IMR-90 (cell line): ENCODE results near the gene CMSS1. TPM values are rescaled to one million over a fixed set of nuclear protein-coding genes. Genes with fewer than 3 reads are reported as not detected.

Experiments
- ATAC-seq: fragments of 200-7000 bp; cut with Tn5 transposase; 2 replicates; pipeline ENCODE4 v1.9.1; 2020; ENCODE audit warnings: low read depth, mild to moderate bottlenecking, moderate library complexity
- BruUV-seq: library from RNA; stranded (reverse); fragments of 400-500 nt; replicated peaks from 2 replicates; lab custom pipeline; 2021; lab: Mats Ljungman, UMichigan
- CTCF ChIA-PET: fragments of 300-600 bp; formaldehyde crosslinking; extraction: SDS; loops from one replicate; lab custom pipeline; 2021; ENCODE audit warnings: antibody characterized with exemption; lab: Yijun Ruan, JAX
- POLR2A ChIA-PET: fragments of 300-600 bp; sonication (Branson Sonifier 250); formaldehyde crosslinking; loops from one replicate; lab custom pipeline; 2022; ENCODE audit warnings: antibody characterized with exemption; ENCODE audit not compliant: unreplicated experiment; lab: Charles Lee
- DNase-seq: peaks from one replicate; pipeline ENCODE4 v3.0.0; 2013
- H2AFZ ChIP-seq: replicated peaks from 2 replicates; pipeline ENCODE3; 2013; ENCODE audit warnings: low read length, mild to moderate bottlenecking; ENCODE audit not compliant: poor library complexity
- H2AK5ac ChIP-seq: 2 replicates; pipeline ENCODE4 v1.6.1; 2013; ENCODE audit warnings: low read depth, low read length, inconsistent platforms
- H2AK9ac ChIP-seq: replicated peaks from 2 replicates; pipeline ENCODE3; 2013; ENCODE audit warnings: mild to moderate bottlenecking, low read depth, low read length, moderate library complexity; ENCODE audit not compliant: poor library complexity
- H2BK120ac ChIP-seq: 2 replicates; pipeline ENCODE4 v1.6.1; 2013; ENCODE audit warnings: low read depth, low read length, inconsistent platforms
- H2BK15ac ChIP-seq: 3 replicates; pipeline ENCODE4 v1.6.1; 2013; ENCODE audit warnings: low read depth, low read length, inconsistent platforms
- H2BK20ac ChIP-seq: 2 replicates; pipeline ENCODE4 v1.6.1; 2013; ENCODE audit warnings: low read depth, mild to moderate bottlenecking, inconsistent platforms, low read length, moderate library complexity
- H2BK5ac ChIP-seq: 2 replicates; pipeline ENCODE4 v1.6.1; 2013; ENCODE audit warnings: mild to moderate bottlenecking, low read depth, low read length, inconsistent platforms; ENCODE audit not compliant: poor library complexity, severe bottlenecking
- H3K14ac ChIP-seq: replicated peaks from 2 replicates; pipeline ENCODE4 v1.6.1; 2013; ENCODE audit warnings: low read depth, low read length, inconsistent platforms
- H3K18ac ChIP-seq: 2 replicates; pipeline ENCODE4 v1.6.1; 2013; ENCODE audit warnings: low read depth, low read length, control low read depth
- H3K23ac ChIP-seq: 2 replicates; pipeline ENCODE4 v1.6.1; 2013; ENCODE audit warnings: low read depth, low read length, inconsistent platforms
- H3K27ac ChIP-seq: 2 replicates; pipeline ENCODE4 v1.5.1; 2013; ENCODE audit warnings: mild to moderate bottlenecking, control low read depth, low read length; ENCODE audit not compliant: insufficient read depth
- H3K27me3 ChIP-seq: 2 replicates; pipeline ENCODE4 v1.6.1; 2013; ENCODE audit warnings: low read length; ENCODE audit not compliant: control insufficient read depth, insufficient read depth
- H3K36me3 ChIP-seq: 2 replicates; pipeline ENCODE4 v1.6.1; 2013; ENCODE audit warnings: low read length, mixed read lengths; ENCODE audit not compliant: control insufficient read depth, insufficient read depth
- H3K4ac ChIP-seq: 2 replicates; pipeline ENCODE4 v1.6.1; 2013; ENCODE audit warnings: low read depth, low read length, inconsistent platforms
- H3K4me1 ChIP-seq: 2 replicates; pipeline ENCODE4 v1.6.1; 2013; ENCODE audit warnings: low read length, mixed read lengths; ENCODE audit not compliant: control insufficient read depth, insufficient read depth
- H3K4me2 ChIP-seq: 2 replicates; pipeline ENCODE4 v1.6.1; 2013; ENCODE audit warnings: low read depth, mild to moderate bottlenecking, control low read depth, low read length, moderate library complexity
- H3K4me3 ChIP-seq: 2 replicates; pipeline ENCODE4 v1.5.1; 2013; ENCODE audit warnings: low read depth, mild to moderate bottlenecking, control low read depth, low read length, moderate library complexity; ENCODE audit not compliant: insufficient read depth
- H3K56ac ChIP-seq: 2 replicates; pipeline ENCODE4 v1.6.1; 2013; ENCODE audit warnings: low read length, inconsistent platforms; ENCODE audit not compliant: insufficient read depth; ENCODE audit errors: extremely low read depth
- H3K79me1 ChIP-seq, 2 experiments: 2 replicates each; pipeline ENCODE4 v1.6.1; 2013; ENCODE audit warnings: low read length in 2 of 2, inconsistent platforms in 1 of 2, low read depth in 1 of 2
- H3K9ac ChIP-seq: 2 replicates; pipeline ENCODE4 v1.6.1; 2013; ENCODE audit warnings: low read depth, low read length, control low read depth
- H3K9me1 ChIP-seq: 2 replicates; pipeline ENCODE4 v1.6.1; 2013; ENCODE audit warnings: low read length, inconsistent platforms; ENCODE audit not compliant: insufficient read depth
- H3K9me3 ChIP-seq: 2 replicates; pipeline ENCODE4 v1.6.1; 2013; ENCODE audit warnings: low read length; ENCODE audit not compliant: control insufficient read depth, insufficient read depth
- H4K20me1 ChIP-seq: 2 replicates; pipeline ENCODE4 v1.6.1; 2013; ENCODE audit warnings: low read length, inconsistent platforms; ENCODE audit not compliant: insufficient read depth
- H4K5ac ChIP-seq: 2 replicates; pipeline ENCODE4 v1.6.1; 2013; ENCODE audit warnings: mild to moderate bottlenecking, low read depth, low read length, control low read depth
- H4K8ac ChIP-seq, 2 experiments: 2 replicates each; pipeline ENCODE4 v1.6.1; 2013; ENCODE audit warnings: low read depth in 2 of 2, low read length in 2 of 2, control low read depth in 1 of 2, inconsistent platforms in 1 of 2
- H4K91ac ChIP-seq: 2 replicates; pipeline ENCODE4 v1.6.1; 2013; ENCODE audit warnings: low read depth, low read length, inconsistent platforms; ENCODE audit not compliant: insufficient read depth
- MAZ ChIP-seq: IDR thresholded peaks from 2 replicates; pipeline ENCODE4 v1.6.1; 2012; ENCODE audit warnings: low read depth, mild to moderate bottlenecking, low read length, improper control_type of control experiment, moderate library complexity, borderline replicate concordance
- POLR2A ChIP-seq: IDR thresholded peaks from 2 replicates; pipeline ENCODE4 v1.6.1; 2012; ENCODE audit warnings: mild to moderate bottlenecking, low read depth, low read length
- WGBS, 2 experiments: methylation state at CpG; one replicate each; pipeline versions ENCODE4 v1.1.5 to v1.1.7; 2013; ENCODE audit warnings: missing lambda C conversion rate in 2 of 2; ENCODE audit not compliant: insufficient read length in 1 of 2; ENCODE audit errors: extremely low coverage in 2 of 2; 5-methylcytosine and 5-hydroxymethylcytosine counted together
- dilution Hi-C: fragments of 300-500 bp; cut with HindIII; formaldehyde crosslinking; loops from one replicate; pipeline ENCODE4 v1.14.3; 2018; ENCODE audit warnings: low sequenced_read_pairs; ENCODE audit not compliant: unreplicated experiment
- in situ Hi-C: fragments of 300-500 bp; cut with MboI; formaldehyde crosslinking; loops from 3 replicates; pipeline ENCODE4 v1.14.3; 2019; ENCODE audit warnings: low sequenced_read_pairs, inconsistent platforms, mixed read lengths
- intact Hi-C: fragments of 100-400 bp; cut with micrococcal nuclease; formaldehyde crosslinking; loops from 2 replicates; pipeline ENCODE4 v1.10.0; 2022
- polyA plus RNA-seq, 3 experiments: library from polyadenylated mRNA; depleted of rRNA; stranded (reverse); fragments of >200 nt; gene quantifications; 2 replicates each; pipeline ENCODE4 v1.2.3, GENCODE V29; 2012; ENCODE audit warnings: low replicate concordance in 1 of 3
- total RNA-seq: library from RNA; depleted of rRNA; stranded (reverse); fragments of >200 nt; gene quantifications from 2 replicates; pipeline ENCODE4 v1.2.3, GENCODE V29; 2012

The CMSS1 gene
- total and polyA plus RNA-seq, 2 of the 4 experiments (the other 2 are of a cell fraction), result 12.5 to 13.6 TPM

GRCh38 chr3:99915906-99916432, 98.3 kb downstream of the CMSS1 start:
- Histone ChIP-seq H3K79me1 (peaks cover 0 to 5% of the 10 kb centered on the region in 2 experiments; a peak in 2 of 4 replicates), H2AK9ac (no peak overlapping the region), H4K8ac (no peak overlapping the region), H3K9ac (no peak overlapping the region), H3K4me3 (no peak overlapping the region), H3K23ac (no peak overlapping the region; the same call in 1 of the 2 replicates), H3K27ac (no peak overlapping the region), H4K91ac (no peak overlapping the region), H3K4ac (no peak overlapping the region), H3K4me1 (peaks cover 8% of the 10 kb centered on the region), H3K14ac (no peak overlapping the region), H3K18ac (no peak overlapping the region), H3K9me3 (no peaks in the 10 kb centered on the region), H3K4me2 (no peak overlapping the region), H4K20me1 (no peaks in the 10 kb centered on the region), H3K36me3 (no peaks in the 10 kb centered on the region), H4K5ac (no peak overlapping the region), H3K9me1 (peaks cover 5% of the 10 kb centered on the region), H2BK5ac (no peak overlapping the region), H2AFZ (no peak overlapping the region), H2BK20ac (no peak overlapping the region), H2BK15ac (no peak overlapping the region), H2AK5ac (no peak overlapping the region), H3K27me3 (no peaks in the 10 kb centered on the region), H2BK120ac (no peak overlapping the region), H3K56ac (no peak overlapping the region)
- POLR2A ChIA-PET, result no interaction called here
- CTCF ChIA-PET, result interaction anchor here (0.6 kb wide), 1 partner anchor 29 kb away, joined by 3 read pairs; no protein-coding TSS in a partner anchor
- BruUV-seq, result no TSS peak
- DNase-seq (no peak), ATAC-seq (no peak)
- intact Hi-C loops (no loop called here), in situ Hi-C loops (no loop called here), dilution Hi-C loops (no loop called here)
- 100% methylated on average over 1 of the region's 3 CpGs; no CpG with 5 or more reads in 1 of the 2 experiments for WGBS, 2 experiments
- no peak for TF ChIP-seq MAZ
- no peak for TF ChIP-seq POLR2A
